KMS-11 (cell line): ENCODE measurements around the gene SEC14L3.

Source experiments
- H2AFZ ChIP-seq: fragments of 200-600 bp; sonication (generic); 2 replicates; pipeline ENCODE4 v1.6.1; 2016; ENCODE audit warnings: antibody characterized with exemption, mixed run types, low read depth
- H3K27ac ChIP-seq: fragments of 200-600 bp; sonication (generic); 2 replicates; pipeline ENCODE4 v1.6.1; 2016; ENCODE audit warnings: mild to moderate bottlenecking, mixed run types
- H3K27me3 ChIP-seq: fragments of 200-600 bp; sonication (generic); 2 replicates; pipeline ENCODE4 v1.6.1; 2017; ENCODE audit warnings: mild to moderate bottlenecking, low read depth, mixed run types, moderate library complexity; ENCODE audit not compliant: insufficient read depth
- H3K36me3 ChIP-seq: fragments of 200-600 bp; sonication (generic); 2 replicates; pipeline ENCODE4 v1.6.1; 2017; ENCODE audit warnings: mild to moderate bottlenecking, mixed run types; ENCODE audit not compliant: insufficient read depth
- H3K4me1 ChIP-seq: fragments of 200-600 bp; sonication (generic); 2 replicates; pipeline ENCODE4 v1.6.1; 2016; ENCODE audit warnings: mild to moderate bottlenecking, low read depth, mixed run types; ENCODE audit not compliant: poor library complexity, severe bottlenecking
- H3K4me2 ChIP-seq: fragments of 200-600 bp; sonication (generic); 2 replicates; pipeline ENCODE4 v1.7.0; 2016; ENCODE audit warnings: mild to moderate bottlenecking, mixed run types
- H3K4me3 ChIP-seq: fragments of 200-600 bp; sonication (generic); IDR thresholded peaks from 2 replicates; pipeline ENCODE4 v1.6.1; 2017; ENCODE audit warnings: low read depth, low read length, mixed read lengths; ENCODE audit not compliant: insufficient read depth
- H3K79me2 ChIP-seq: fragments of 200-600 bp; sonication (generic); 2 replicates; pipeline ENCODE4 v1.6.1; 2016; ENCODE audit warnings: low read depth, mixed run types; ENCODE audit not compliant: insufficient read depth
- H3K9ac ChIP-seq: fragments of 200-600 bp; sonication (generic); 2 replicates; pipeline ENCODE4 v1.6.1; 2016; ENCODE audit warnings: mild to moderate bottlenecking, mixed run types
- H4K20me1 ChIP-seq: fragments of 200-600 bp; sonication (generic); 2 replicates; pipeline ENCODE4 v1.6.1; 2016; ENCODE audit warnings: mild to moderate bottlenecking, mixed run types; ENCODE audit not compliant: insufficient read depth
- TF ChIP-seq, protein P1 (sequence below): fragments of 200-600 bp; sonication (generic); conservative IDR thresholded peaks from 2 replicates; pipeline ENCODE4 v1.6.1; 2017; ENCODE audit warnings: low read depth, mild to moderate bottlenecking, antibody characterized with exemption, low read length, moderate library complexity, mixed read lengths

Gene SEC14L3

DNA sequence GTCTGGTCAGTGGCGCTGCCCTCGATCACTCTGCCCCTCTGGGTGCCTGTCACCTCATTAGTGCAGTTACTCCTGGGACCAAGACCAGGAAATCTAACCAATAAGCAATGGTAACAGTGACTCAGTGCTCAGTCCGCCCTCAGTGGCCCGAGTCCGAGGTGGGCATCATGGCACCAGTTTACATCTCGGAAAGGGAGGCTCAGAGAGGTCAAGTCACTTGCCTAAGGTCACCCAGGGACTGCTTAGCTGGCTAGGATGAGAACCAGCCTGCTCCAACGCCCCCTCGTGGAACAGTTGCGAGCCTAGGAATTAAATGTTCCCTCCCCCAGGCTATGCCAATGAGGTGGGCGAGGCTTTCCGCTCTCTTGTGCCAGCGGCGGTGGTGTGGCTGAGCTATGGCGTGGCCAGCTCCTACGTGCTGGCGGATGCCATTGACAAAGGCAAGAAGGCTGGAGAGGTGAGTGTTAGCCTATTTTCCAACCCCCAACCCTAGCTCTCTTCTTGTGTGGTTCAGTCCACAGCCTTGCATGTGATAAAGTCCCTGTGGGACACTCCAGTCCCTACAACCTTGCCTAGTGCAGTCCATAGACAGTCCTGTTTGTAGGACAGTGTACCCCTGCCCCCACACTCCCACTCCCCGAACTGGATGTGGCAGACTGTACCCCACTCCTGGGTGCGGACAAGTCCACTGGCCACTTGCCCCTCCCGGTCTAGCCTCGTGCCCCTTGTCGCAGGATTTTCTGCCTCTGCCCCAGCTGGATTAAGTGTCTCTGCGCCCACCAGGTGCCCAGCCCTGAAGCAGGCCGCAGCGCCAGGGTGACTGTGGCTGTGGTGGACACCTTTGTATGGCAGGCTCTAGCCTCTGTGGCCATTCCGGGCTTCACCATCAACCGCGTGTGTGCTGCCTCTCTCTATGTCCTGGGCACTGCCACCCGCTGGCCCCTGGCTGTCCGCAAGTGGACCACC is 45.1 kb downstream of the SEC14L3 start:
- Histone ChIP-seq H3K36me3 (no peaks in the 10 kb centered on the region), H3K4me3 (no peak overlapping the region), H3K27ac (peak overlapping the region; percentile 67; the same call in 1 of the 2 replicates), H3K4me1 (peaks cover 28% of the 10 kb centered on the region), H3K4me2 (peak overlapping the region; percentile 91), H3K79me2 (no peaks in the 10 kb centered on the region; the same call in 1 of the 2 replicates), H3K27me3 (no peaks in the 10 kb centered on the region), H4K20me1 (no peaks in the 10 kb centered on the region), H3K9ac (peak overlapping the region; percentile 86), H2AFZ (peak overlapping the region; percentile 100; the same call in 1 of the 2 replicates)
- TF ChIP-seq, protein P1, sequence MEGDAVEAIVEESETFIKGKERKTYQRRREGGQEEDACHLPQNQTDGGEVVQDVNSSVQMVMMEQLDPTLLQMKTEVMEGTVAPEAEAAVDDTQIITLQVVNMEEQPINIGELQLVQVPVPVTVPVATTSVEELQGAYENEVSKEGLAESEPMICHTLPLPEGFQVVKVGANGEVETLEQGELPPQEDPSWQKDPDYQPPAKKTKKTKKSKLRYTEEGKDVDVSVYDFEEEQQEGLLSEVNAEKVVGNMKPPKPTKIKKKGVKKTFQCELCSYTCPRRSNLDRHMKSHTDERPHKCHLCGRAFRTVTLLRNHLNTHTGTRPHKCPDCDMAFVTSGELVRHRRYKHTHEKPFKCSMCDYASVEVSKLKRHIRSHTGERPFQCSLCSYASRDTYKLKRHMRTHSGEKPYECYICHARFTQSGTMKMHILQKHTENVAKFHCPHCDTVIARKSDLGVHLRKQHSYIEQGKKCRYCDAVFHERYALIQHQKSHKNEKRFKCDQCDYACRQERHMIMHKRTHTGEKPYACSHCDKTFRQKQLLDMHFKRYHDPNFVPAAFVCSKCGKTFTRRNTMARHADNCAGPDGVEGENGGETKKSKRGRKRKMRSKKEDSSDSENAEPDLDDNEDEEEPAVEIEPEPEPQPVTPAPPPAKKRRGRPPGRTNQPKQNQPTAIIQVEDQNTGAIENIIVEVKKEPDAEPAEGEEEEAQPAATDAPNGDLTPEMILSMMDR = peak; percentile 65

- Histone ChIP-seq H3K79me2 (no peaks in the 10 kb centered on the region; the same call in 1 of the 2 replicates), H3K27ac (peak within 1 kb of the TSS; percentile 67)
- TF ChIP-seq, protein P1 = no peak
Measured at GRCh38 chr22:30425616-30426387, 46.0 kb downstream of the SEC14L3 start, which contains the start of gene MTFP1. MTFP1 (plus strand) TSS chr22:30425768; CDS start chr22:30425880, 112 bp downstream.

GRCh38 chr22:30425327-30425615 is 46.5 kb downstream of the SEC14L3 start:
- Histone ChIP-seq H2AFZ (peak overlapping the region; percentile 100), H3K36me3 (no peaks in the 10 kb centered on the region), H4K20me1 (no peaks in the 10 kb centered on the region), H3K4me3 (no peak overlapping the region), H3K79me2 (no peaks in the 10 kb centered on the region; the same call in 1 of the 2 replicates), H3K27ac (peak overlapping the region; percentile 67), H3K9ac (peak overlapping the region; percentile 86), H3K4me1 (peaks cover 28% of the 10 kb centered on the region), H3K27me3 (no peaks in the 10 kb centered on the region), H3K4me2 (peak overlapping the region; percentile 91)
- TF ChIP-seq, protein P1 = no peak

More at GRCh38 chr22:30425616-30426387, 46.0 kb downstream of the SEC14L3 start, which contains the start of gene MTFP1:
- peak within 1 kb of the TSS; percentile 91 for H3K4me2 ChIP-seq
- peaks cover 28% of the 10 kb centered on the region for H3K4me1 ChIP-seq
- peak within 1 kb of the TSS; percentile 86 for H3K9ac ChIP-seq
- H3K4me3 ChIP-seq = no peak within 1 kb of the TSS
- H4K20me1 ChIP-seq = no peaks in the 10 kb centered on the region
- H3K36me3 ChIP-seq = no peaks in the 10 kb centered on the region
- peak within 1 kb of the TSS; percentile 100 for H2AFZ ChIP-seq
- no peaks in the 10 kb centered on the region for H3K27me3 ChIP-seq

GRCh38 chr22:30424534-30425326 is 47.1 kb downstream of the SEC14L3 start:
- Histone ChIP-seq H3K36me3 (no peaks in the 10 kb centered on the region), H2AFZ (peak overlapping the region; percentile 100), H3K4me3 (no peak overlapping the region), H3K4me2 (peak overlapping the region; percentile 91), H3K27ac (peak overlapping the region; percentile 55; the same call in 1 of the 2 replicates), H3K4me1 (peaks cover 28% of the 10 kb centered on the region), H3K27me3 (no peaks in the 10 kb centered on the region), H4K20me1 (no peaks in the 10 kb centered on the region), H3K9ac (peak overlapping the region; percentile 86; the same call in 1 of the 2 replicates), H3K79me2 (no peaks in the 10 kb centered on the region; the same call in 1 of the 2 replicates)
- TF ChIP-seq, protein P1 = no peak
